Spleen (tissue), 11 donors: ENCODE data around the gene PPP2R2D. TPM values are rescaled to one million over a fixed set of nuclear protein-coding genes. Genes with fewer than 3 reads are reported as not detected.

Experiments used
- DNase-seq: peaks from one replicate; pipeline ENCODE4 v3.0.0-alpha.2; 2020
- H3K27ac ChIP-seq, 8 donors: fragments of 200-600 bp; sonication (generic) in 7 of 8; 1 replicate in 4 of 8; 2 replicates in 4 of 8; pipeline versions ENCODE4 v1.5.0 to v1.8.0; 2016 to 2021; ENCODE audit warnings: inconsistent platforms in 4 of 8, mild to moderate bottlenecking in 4 of 8, moderate library complexity in 1 of 8
- H3K27me3 ChIP-seq, 7 donors: fragments of 200-600 bp; sonication (generic) in 6 of 7; replicated peaks in 1 of 7; 1 replicate in 4 of 7; 2 replicates in 3 of 7; pipeline versions ENCODE4 v1.5.0 to v1.8.0; 2016 to 2021; ENCODE audit warnings: inconsistent platforms in 3 of 7, mild to moderate bottlenecking in 1 of 7
- H3K36me3 ChIP-seq, 6 donors: fragments of 200-600 bp; sonication (generic) in 5 of 6; 1 replicate in 4 of 6; 2 replicates in 2 of 6; pipeline versions ENCODE4 v1.5.0 to v1.8.0; 2016 to 2021; ENCODE audit warnings: inconsistent platforms in 2 of 6
- H3K4me1 ChIP-seq, 6 donors: fragments of 200-600 bp; sonication (generic) in 5 of 6; 1 replicate in 3 of 6; 2 replicates in 3 of 6; pipeline versions ENCODE4 v1.5.0 to v1.8.0; 2016 to 2021; ENCODE audit warnings: inconsistent platforms in 3 of 6
- H3K4me3 ChIP-seq, 8 donors: fragments of 200-600 bp; sonication (generic) in 7 of 8; 1 replicate in 4 of 8; 2 replicates in 4 of 8; pipeline versions ENCODE4 v1.5.0 to v1.8.0; 2016 to 2021; ENCODE audit warnings: inconsistent platforms in 4 of 8, mild to moderate bottlenecking in 4 of 8, moderate library complexity in 2 of 8
- H3K9me3 ChIP-seq, 8 donors: fragments of 200-600 bp; sonication (generic) in 7 of 8; 1 replicate in 4 of 8; 2 replicates in 4 of 8; pipeline versions ENCODE4 v1.5.0 to v1.8.0; 2016 to 2021; ENCODE audit warnings: inconsistent platforms in 4 of 8
- POLR2A ChIP-seq, 3 donors: fragments of 450-650 bp; IDR thresholded peaks; one replicate each; pipeline ENCODE4 v1.5.1; 2017; ENCODE audit warnings: antibody characterized with exemption in 3 of 3, mild to moderate bottlenecking in 1 of 3
- POLR2AphosphoS5 ChIP-seq, 3 donors: sonication (generic); formaldehyde crosslinking; IDR thresholded peaks; one replicate each; pipeline ENCODE4 v1.5.1; 2017; ENCODE audit warnings: antibody characterized with exemption in 3 of 3
- WGBS, 5 donors: extraction: QIAGEN DNeasy Blood & Tissue Kit in 3 of 5; methylation state at CpG; one replicate each; pipeline versions ENCODE4 v1.1.5 to v1.1.7; 2013 to 2018; 5-methylcytosine and 5-hydroxymethylcytosine counted together
- intact Hi-C: fragments of 100-400 bp; cut with DNase I; formaldehyde crosslinking; loops from one replicate; pipeline ENCODE4 v1.15.0; 2023; ENCODE audit warnings: low total_unique reads
- polyA plus RNA-seq, 3 donors: library from polyadenylated mRNA; stranded (reverse); fragments of 200-250 nt; gene quantifications; one replicate each; pipeline ENCODE4 v1.2.1, GENCODE V29; 2013
- total RNA-seq, 7 donors: library from RNA; depleted of rRNA in 3 of 7; stranded (reverse); fragments of >200 nt in 3 of 7; fragmentation: NEBNext Ultra II Directional in 4 of 7; extraction: Animal tissue kit (Norgen Biotek cat#: 25700) in 4 of 7; gene quantifications; one replicate each; pipeline versions ENCODE4 v1.1.0 to v1.2.1, GENCODE V29; 2016 to 2021
- TF ChIP-seq, protein P1 (sequence below), 11 experiments: fragments of 200-600 bp in 7 of 11; fragments of 450-650 bp in 4 of 11; sonication (generic) in 4 of 11; IDR thresholded peaks in 8 of 11; conservative IDR thresholded peaks in 3 of 11; 1 replicate in 7 of 11; 2 replicates in 4 of 11; pipeline versions ENCODE4 v1.4.0 to v1.8.0; 2016 to 2021; ENCODE audit warnings: antibody characterized with exemption in 11 of 11, inconsistent platforms in 4 of 11, mild to moderate bottlenecking in 1 of 11
- donor health status: healthy with polysubstance abuse.
- donor health status: DM: no; HTN: no; CAD: no; lungs with moderate emphysema.
- donor health status: DM: no; HTN: no; CAD: no.
- donor health status: Bipolar disorder and iron deficiency.
- donor health status: healthy.
- donor health status: DM: no; HTN: no; CAD: no.
- donor health status: DM: yes; HTN: yes; CAD: no.

The PPP2R2D gene
- total and polyA plus RNA-seq, 10 donors = 15.6 to 41.2 (median 32.0) TPM

DNA sequence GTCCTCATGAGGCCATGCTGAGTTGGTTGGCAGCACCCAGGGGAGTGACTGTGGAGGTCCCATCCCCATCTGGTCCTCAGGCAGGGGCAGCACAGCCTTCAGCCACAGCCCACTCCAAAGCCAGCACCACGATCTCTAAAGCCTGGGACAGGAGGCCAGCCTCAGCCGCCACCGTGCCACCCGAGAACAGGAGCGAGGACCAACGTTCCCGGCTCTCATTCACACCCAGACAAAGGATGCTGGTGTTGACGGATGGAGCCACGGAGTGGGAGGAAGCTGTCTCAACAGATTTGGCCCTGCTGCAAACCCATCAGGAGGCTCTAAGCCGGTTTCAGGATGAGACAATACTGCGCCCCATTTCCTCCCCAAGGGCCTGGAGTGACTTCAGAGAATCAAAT is 42.7 kb upstream of the PPP2R2D start:
- H3K36me3 ChIP-seq = no peaks in the 10 kb centered on the region
- H3K27ac ChIP-seq = no peak overlapping the region
- intact Hi-C loops = no loop called here
- no peak overlapping the region for H3K4me3 ChIP-seq
- DNase-seq = peak; percentile 56
- H3K27me3 ChIP-seq = peaks cover 0 to 72% (median 0%) of the 10 kb centered on the region in 7 donors
- no peaks in the 10 kb centered on the region for H3K9me3 ChIP-seq
- WGBS, 5 donors = 65 to 77% (median 73%) methylated on average over 10 to 11 of the region's 11 CpGs
- no peaks in the 10 kb centered on the region for H3K4me1 ChIP-seq
- TF ChIP-seq POLR2AphosphoS5 (IDR thresholded peaks at IDR 0.05) (no peak), POLR2A (IDR thresholded peaks at IDR 0.05) (no peak)
- TF ChIP-seq, protein P1, sequence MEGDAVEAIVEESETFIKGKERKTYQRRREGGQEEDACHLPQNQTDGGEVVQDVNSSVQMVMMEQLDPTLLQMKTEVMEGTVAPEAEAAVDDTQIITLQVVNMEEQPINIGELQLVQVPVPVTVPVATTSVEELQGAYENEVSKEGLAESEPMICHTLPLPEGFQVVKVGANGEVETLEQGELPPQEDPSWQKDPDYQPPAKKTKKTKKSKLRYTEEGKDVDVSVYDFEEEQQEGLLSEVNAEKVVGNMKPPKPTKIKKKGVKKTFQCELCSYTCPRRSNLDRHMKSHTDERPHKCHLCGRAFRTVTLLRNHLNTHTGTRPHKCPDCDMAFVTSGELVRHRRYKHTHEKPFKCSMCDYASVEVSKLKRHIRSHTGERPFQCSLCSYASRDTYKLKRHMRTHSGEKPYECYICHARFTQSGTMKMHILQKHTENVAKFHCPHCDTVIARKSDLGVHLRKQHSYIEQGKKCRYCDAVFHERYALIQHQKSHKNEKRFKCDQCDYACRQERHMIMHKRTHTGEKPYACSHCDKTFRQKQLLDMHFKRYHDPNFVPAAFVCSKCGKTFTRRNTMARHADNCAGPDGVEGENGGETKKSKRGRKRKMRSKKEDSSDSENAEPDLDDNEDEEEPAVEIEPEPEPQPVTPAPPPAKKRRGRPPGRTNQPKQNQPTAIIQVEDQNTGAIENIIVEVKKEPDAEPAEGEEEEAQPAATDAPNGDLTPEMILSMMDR (IDR thresholded peaks at IDR 0.05 in 8 of 11, conservative IDR thresholded peaks at IDR 0.05 in 3 of 11) = no peak

DNA sequence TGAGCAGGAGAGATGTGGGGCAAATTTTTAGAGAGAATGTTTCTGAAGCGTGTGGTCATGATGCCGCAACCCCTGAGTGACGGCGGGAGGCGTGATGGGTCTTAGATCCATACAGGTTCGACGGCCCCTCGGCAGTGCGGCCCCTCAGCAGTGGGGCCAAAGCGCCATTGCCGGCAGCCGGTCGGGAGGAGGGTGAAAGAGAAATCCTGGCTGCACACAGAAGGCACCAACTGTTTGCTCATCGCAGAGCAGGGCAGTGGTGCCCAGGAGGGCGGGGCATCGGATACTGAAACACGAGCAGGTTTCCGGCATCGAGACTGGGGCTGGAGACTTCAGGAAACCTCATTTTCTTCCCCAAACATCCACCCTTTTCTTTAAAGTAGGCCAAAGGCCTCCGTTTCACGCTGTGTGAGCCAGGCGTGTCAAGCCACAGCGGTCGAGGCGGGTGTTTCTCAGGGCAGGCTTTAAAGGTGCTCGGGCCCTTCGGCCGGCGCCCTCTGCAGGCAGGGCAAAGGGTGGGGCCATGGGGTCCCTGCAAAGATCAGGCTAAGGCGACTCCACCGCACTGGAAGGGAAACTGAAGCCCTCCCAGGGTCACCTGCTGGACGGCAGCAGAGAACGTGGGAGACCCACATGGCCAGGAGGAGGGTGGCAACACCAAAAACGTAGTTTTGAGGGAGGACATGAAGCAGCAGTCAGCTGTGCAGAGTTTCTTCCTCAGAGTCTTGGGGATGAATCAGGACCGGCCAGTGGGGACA is 42.0 kb upstream of the PPP2R2D start:
- DNase-seq = peak; percentile 71
- no peaks in the 10 kb centered on the region for H3K4me1 ChIP-seq
- WGBS, 5 donors = 87 to 90% (median 89%) methylated on average over 33 to 35 of the region's 35 CpGs
- intact Hi-C loops = no loop called here
- no peak for TF ChIP-seq POLR2AphosphoS5 (IDR thresholded peaks at IDR 0.05)
- peaks cover 0 to 66% (median 0%) of the 10 kb centered on the region in 7 donors for H3K27me3 ChIP-seq
- H3K36me3 ChIP-seq = no peaks in the 10 kb centered on the region
- H3K4me3 ChIP-seq = no peak overlapping the region
- no peaks in the 10 kb centered on the region for H3K9me3 ChIP-seq
- no peak overlapping the region for H3K27ac ChIP-seq

DNA sequence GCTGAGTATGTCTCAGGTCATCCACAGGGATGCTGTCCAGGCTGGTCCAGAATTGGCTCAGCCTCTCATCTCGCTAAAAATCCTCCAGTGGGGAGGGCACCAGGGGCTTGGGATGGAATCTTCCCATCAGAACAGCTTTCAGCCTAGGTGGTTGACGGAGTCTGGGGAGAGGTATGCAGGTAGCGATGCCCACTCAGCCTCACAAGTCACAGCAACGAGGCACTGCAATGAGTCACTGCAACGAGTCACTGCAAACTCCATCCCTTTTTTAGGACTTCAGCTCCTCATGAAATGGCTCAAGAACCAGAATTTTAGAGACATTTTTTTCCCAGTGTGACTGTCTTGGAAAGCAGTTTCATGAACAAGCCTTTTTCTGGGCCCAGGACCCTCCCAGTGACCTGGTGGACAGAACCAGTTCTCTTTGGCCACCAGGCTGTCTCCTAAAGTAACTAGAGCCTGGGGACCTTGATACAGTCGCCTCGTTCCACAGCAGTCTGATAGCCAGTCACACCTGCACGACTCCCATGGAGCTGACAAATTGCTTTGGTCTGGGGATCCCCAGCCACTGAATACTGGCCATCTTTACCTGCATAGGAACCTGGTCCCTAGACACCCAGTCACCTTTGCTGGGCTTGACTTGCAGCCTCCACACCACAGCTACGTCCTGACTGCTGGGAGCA is 41.3 kb upstream of the PPP2R2D start:
- H3K4me3 ChIP-seq = no peak overlapping the region
- no peak overlapping the region for H3K27ac ChIP-seq
- H3K4me1 ChIP-seq = no peaks in the 10 kb centered on the region
- no peaks in the 10 kb centered on the region for H3K36me3 ChIP-seq
- intact Hi-C loops = no loop called here
- WGBS, 5 donors = 71 to 87% (median 82%) methylated on average over 9 of the region's 9 CpGs
- DNase-seq = peak; percentile 43
- H3K9me3 ChIP-seq = no peaks in the 10 kb centered on the region
- TF ChIP-seq, protein P1 (IDR thresholded peaks at IDR 0.05 in 8 of 11, conservative IDR thresholded peaks at IDR 0.05 in 3 of 11) = no peak
- TF ChIP-seq POLR2AphosphoS5 (IDR thresholded peaks at IDR 0.05) (no peak), POLR2A (IDR thresholded peaks at IDR 0.05) (no peak)
- H3K27me3 ChIP-seq = peaks cover 0 to 63% (median 0%) of the 10 kb centered on the region in 7 donors

DNA sequence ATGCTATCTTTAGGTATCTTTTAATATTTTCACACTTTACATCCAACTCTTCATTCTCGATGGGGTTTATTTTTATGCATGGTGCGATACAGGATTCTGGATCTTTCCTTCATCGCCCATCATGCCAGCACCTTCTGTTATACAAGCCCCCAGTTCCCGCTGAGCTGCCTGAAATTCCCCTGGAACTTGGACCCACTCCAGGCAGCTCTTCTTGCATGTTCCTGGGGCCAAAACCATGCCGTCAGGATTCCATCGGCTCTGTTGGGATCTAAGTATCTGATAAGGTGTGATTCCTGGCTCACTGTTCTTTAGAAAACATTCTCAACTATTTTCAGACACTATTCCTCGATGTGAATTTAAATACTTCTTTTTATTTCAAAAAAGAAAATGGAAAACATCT is 40.5 kb upstream of the PPP2R2D start:
- intact Hi-C loops = no loop called here
- no peak for TF ChIP-seq POLR2A (IDR thresholded peaks at IDR 0.05)
- TF ChIP-seq POLR2AphosphoS5 (IDR thresholded peaks at IDR 0.05) = no peak
- TF ChIP-seq, protein P1 (IDR thresholded peaks at IDR 0.05 in 8 of 11, conservative IDR thresholded peaks at IDR 0.05 in 3 of 11) = no peak
- Histone ChIP-seq H3K9me3 (no peaks in the 10 kb centered on the region), H3K27ac (no peak overlapping the region), H3K4me1 (no peaks in the 10 kb centered on the region), H3K36me3 (no peaks in the 10 kb centered on the region), H3K27me3 (peaks cover 0 to 57% (median 0%) of the 10 kb centered on the region in 7 donors), H3K4me3 (no peak overlapping the region)
- 79 to 90% (median 84%) methylated on average over 7 of the region's 7 CpGs for WGBS, 5 donors
- DNase-seq = no peak
